ENCODE results near the gene ARF1. TPM values are rescaled to one million over a fixed set of nuclear protein-coding genes. Genes with fewer than 3 reads are reported as not detected.

The ARF1 gene
- total and polyA plus RNA-seq, 5 experiments from 2014 or later = 201 to 385 (median 332) TPM

- no peak overlapping the region for H3K4me3 Mint-ChIP-seq
- POLR2A ChIA-PET = interaction anchor here (0.5 kb wide), 1 partner anchor 30 kb away, joined by 3 read pairs; no protein-coding TSS in a partner anchor
These were observed 40.5 kb downstream of the ARF1 start for GRCh38 chr1:228122921-228123441.

GRCh38 chr1:228123505-228123904, 41.0 kb downstream of the ARF1 start:
- no peak for ATAC-seq
- POLR2A ChIA-PET = no interaction called here
- no peak overlapping the region for H3K27ac Mint-ChIP-seq
- H3K27me3 Mint-ChIP-seq = peaks cover 5 to 17% (median 7%) of the 10 kb centered on the region in 5 donors
- H3K4me1 Mint-ChIP-seq = peaks cover 0 to 7% (median 2%) of the 10 kb centered on the region in 4 donors
- H3K4me3 Mint-ChIP-seq = no peak overlapping the region
- H3K9me3 Mint-ChIP-seq = no peaks in the 10 kb centered on the region
- DNase-seq = no peak
- no peaks in the 10 kb centered on the region for H3K36me3 Mint-ChIP-seq

More at GRCh38 chr1:228122921-228123441, 40.5 kb downstream of the ARF1 start:
- no peak for ATAC-seq
- peaks cover 0 to 7% (median 2%) of the 10 kb centered on the region in 4 donors for H3K4me1 Mint-ChIP-seq
- DNase-seq = no peak
- H3K36me3 Mint-ChIP-seq = peaks cover 0 to 1% (median 0%) of the 10 kb centered on the region in 3 donors
- H3K27me3 Mint-ChIP-seq = peaks cover 3 to 12% (median 5%) of the 10 kb centered on the region in 5 donors
- no peaks in the 10 kb centered on the region for H3K9me3 Mint-ChIP-seq
- peak overlapping the region in 1 of 10 donors; percentile 3 for H3K27ac Mint-ChIP-seq

GRCh38 chr1:228125185-228125584, 42.7 kb downstream of the ARF1 start:
- peaks cover 5 to 24% (median 7%) of the 10 kb centered on the region in 5 donors for H3K27me3 Mint-ChIP-seq
- no peak for ATAC-seq

GRCh38 chr1:228131766-228132165, 49.3 kb downstream of the ARF1 start:
- DNase-seq = no peak
- peaks cover 0 to 16% (median 2%) of the 10 kb centered on the region in 4 donors for H3K4me1 Mint-ChIP-seq
- H3K4me3 Mint-ChIP-seq = no peak overlapping the region
- no peak overlapping the region for H3K27ac Mint-ChIP-seq
- H3K27me3 Mint-ChIP-seq = peaks cover 5 to 24% (median 10%) of the 10 kb centered on the region in 5 donors
- POLR2A ChIA-PET = interaction anchor here (1.5 to 2.2 kb wide), 2 partner anchors 31 to 35 kb away, joined by 3 to 16 read pairs; no protein-coding TSS in a partner anchor
- no peaks in the 10 kb centered on the region for H3K9me3 Mint-ChIP-seq
- no peaks in the 10 kb centered on the region for H3K36me3 Mint-ChIP-seq
- ATAC-seq = no peak

More at GRCh38 chr1:228125185-228125584, 42.7 kb downstream of the ARF1 start:
- Mint-ChIP-seq H3K36me3 (no peaks in the 10 kb centered on the region), H3K27ac (peak overlapping the region in 1 of 10 donors; percentile 12), H3K4me1 (peaks cover 0 to 7% (median 1%) of the 10 kb centered on the region in 4 donors), H3K4me3 (no peak overlapping the region), H3K9me3 (no peaks in the 10 kb centered on the region)
- no peak for DNase-seq
- POLR2A ChIA-PET = interaction anchor here (1.1 kb wide), 1 partner anchor 16 kb away, joined by 3 read pairs; no protein-coding TSS in a partner anchor

DNA sequence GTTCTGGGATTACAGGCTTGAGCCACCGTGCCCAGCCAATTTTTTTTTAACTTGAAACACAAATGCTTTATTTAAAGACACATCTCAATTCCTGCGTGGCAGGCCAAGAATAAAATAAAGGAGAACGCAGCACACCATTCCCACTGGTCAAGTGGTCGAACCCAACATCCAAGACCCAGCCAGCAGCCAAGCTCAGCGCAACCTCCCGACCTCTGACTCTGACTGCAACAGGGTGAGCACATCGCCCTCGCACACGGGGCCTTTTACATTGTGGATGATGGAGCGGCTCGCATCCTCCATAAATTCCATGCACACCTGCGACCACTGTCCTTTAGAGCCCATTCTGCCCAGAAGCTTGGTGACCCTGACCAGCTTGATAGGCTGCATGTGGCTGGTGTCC, 52.1 kb downstream of the ARF1 start:
- Mint-ChIP-seq H3K27ac (peak overlapping the region in 1 of 10 donors; percentile 20), H3K4me3 (no peak overlapping the region), H3K36me3 (no peaks in the 10 kb centered on the region), H3K4me1 (peaks cover 0 to 33% (median 10%) of the 10 kb centered on the region in 4 donors), H3K27me3 (peaks cover 0 to 5% (median 2%) of the 10 kb centered on the region in 5 donors), H3K9me3 (no peaks in the 10 kb centered on the region)
- no peak for ATAC-seq
- DNase-seq = no peak
- POLR2A ChIA-PET = interaction anchor here (1.4 kb wide), 1 partner anchor 32 kb away, joined by 6 read pairs; no protein-coding TSS in a partner anchor

- Mint-ChIP-seq H3K4me3 (no peak overlapping the region), H3K9me3 (no peaks in the 10 kb centered on the region), H3K27ac (peak overlapping the region in 8 of 10 donors; percentile 12 to 87 (median 74)), H3K4me1 (peaks cover 0 to 42% (median 14%) of the 10 kb centered on the region in 4 donors), H3K27me3 (no peaks in the 10 kb centered on the region), H3K36me3 (no peaks in the 10 kb centered on the region)
- ATAC-seq (no peak), DNase-seq (peak in 1 of 10 donors; percentile 32)
- POLR2A ChIA-PET = interaction anchor here (0.9 to 9.0 kb wide), 3 partner anchors 16 to 30 kb away, joined by 3 to 128 read pairs (median 8); partner anchors contain the start of gene IBA57
These were observed 54.4 kb downstream of the ARF1 start for GRCh38 chr1:228136901-228137300.

- ATAC-seq = peak in 1 of 2 donors; percentile 0
These were observed 57.0 kb downstream of the ARF1 start for GRCh38 chr1:228139406-228139930.

DNA sequence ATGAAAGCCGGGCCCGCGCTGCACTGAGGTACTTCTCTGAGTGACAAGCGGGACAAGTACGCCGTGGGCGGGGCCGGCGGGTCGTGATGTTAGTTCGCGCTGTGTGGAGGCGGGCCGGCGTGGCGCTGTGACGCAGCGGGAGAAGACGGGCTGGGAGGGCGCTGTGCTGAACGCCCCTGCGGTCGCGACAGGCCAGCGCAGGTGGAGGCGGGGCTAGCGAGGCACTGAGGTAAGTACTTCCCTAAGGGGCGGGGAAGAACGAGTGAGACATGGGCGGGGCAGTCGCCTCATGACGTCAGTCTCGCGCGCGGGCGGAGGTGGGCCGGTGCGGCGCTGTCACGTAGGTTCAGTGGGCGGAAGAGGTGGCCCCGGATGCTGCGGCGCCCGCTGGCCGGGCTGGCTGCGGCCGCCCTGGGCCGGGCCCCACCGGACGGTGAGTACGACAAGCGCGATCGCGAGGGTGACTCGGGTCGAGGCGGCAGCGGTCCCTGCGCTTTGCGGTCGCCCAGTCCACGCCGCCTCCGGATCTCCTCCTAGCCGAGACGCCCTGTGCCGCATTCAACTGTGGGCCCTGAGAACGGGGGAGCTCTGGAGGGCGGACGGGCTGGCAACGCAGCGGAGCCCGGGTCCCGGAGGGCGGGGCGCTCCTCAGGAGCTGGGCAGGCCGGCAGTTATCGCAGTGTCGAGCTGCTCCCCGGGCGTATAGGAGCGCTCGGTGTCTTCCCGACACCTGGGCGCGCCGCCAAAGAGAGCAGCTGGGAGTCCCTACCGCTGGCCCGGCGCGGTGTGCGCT, 57.6 kb downstream of the ARF1 start, which contains the start of gene GUK1:
Gene GUK1, plus strand, starts transcription at position 349 of the 793 bp plus-strand sequence. Its CDS starts 24 bp downstream, at position 373.
- Mint-ChIP-seq H3K27me3 (no peaks in the 10 kb centered on the region), H3K4me1 (peaks cover 10 to 66% (median 43%) of the 10 kb centered on the region in 4 donors), H3K4me3 (peak within 1 kb of the TSS; percentile 83 to 99 (median 96)), H3K9me3 (no peaks in the 10 kb centered on the region), H3K36me3 (no peaks in the 10 kb centered on the region), H3K27ac (peak within 1 kb of the TSS; percentile 96 to 100 (median 100))
- ATAC-seq (peak; percentile 84), DNase-seq (peak; percentile 99 to 100 (median 100))
- POLR2A ChIA-PET = interaction anchor here (0.7 to 9.0 kb wide), 16 partner anchors 9 to 346 kb away, joined by 3 to 128 read pairs (median 4); partner anchors contain the start of genes ARF1, IBA57, MRPL55 and RNF187

More at GRCh38 chr1:228139406-228139930, 57.0 kb downstream of the ARF1 start:
- no peak for DNase-seq
- H3K36me3 Mint-ChIP-seq = no peaks in the 10 kb centered on the region
- no peaks in the 10 kb centered on the region for H3K27me3 Mint-ChIP-seq
- peaks cover 10 to 66% (median 40%) of the 10 kb centered on the region in 4 donors for H3K4me1 Mint-ChIP-seq
- H3K9me3 Mint-ChIP-seq = no peaks in the 10 kb centered on the region
- POLR2A ChIA-PET = interaction anchor here (1.1 to 9.0 kb wide), 7 partner anchors 12 to 347 kb away, joined by 3 to 128 read pairs (median 8); partner anchors contain the start of genes ARF1, IBA57, MRPL55 and RNF187
- H3K4me3 Mint-ChIP-seq = peak overlapping the region; percentile 83 to 99 (median 96)
- peak overlapping the region; percentile 96 to 100 (median 100) for H3K27ac Mint-ChIP-seq

GRCh38 chr1:228140724-228141225, 58.3 kb downstream of the ARF1 start:
- POLR2A ChIA-PET = interaction anchor here (0.7 to 9.0 kb wide), 15 partner anchors 10 to 346 kb away, joined by 3 to 128 read pairs (median 5); partner anchors contain the start of genes IBA57, MRPL55, RNF187 and TRIM11
- peaks cover 10 to 66% (median 44%) of the 10 kb centered on the region in 4 donors for H3K4me1 Mint-ChIP-seq
- H3K4me3 Mint-ChIP-seq = peak overlapping the region; percentile 83 to 99 (median 96)
- DNase-seq (peak in 1 of 10 donors; percentile 21), ATAC-seq (no peak)
- H3K9me3 Mint-ChIP-seq = no peaks in the 10 kb centered on the region
- H3K27me3 Mint-ChIP-seq = no peaks in the 10 kb centered on the region
- no peaks in the 10 kb centered on the region for H3K36me3 Mint-ChIP-seq
- H3K27ac Mint-ChIP-seq = peak overlapping the region; percentile 90 to 100 (median 100)

GRCh38 chr1:228141226-228142044, 58.9 kb downstream of the ARF1 start:
- peaks cover 10 to 59% (median 46%) of the 10 kb centered on the region in 4 donors for H3K4me1 Mint-ChIP-seq
- H3K36me3 Mint-ChIP-seq = no peaks in the 10 kb centered on the region
- H3K27me3 Mint-ChIP-seq = no peaks in the 10 kb centered on the region
- POLR2A ChIA-PET = interaction anchor here (1.2 to 9.0 kb wide), 5 partner anchors 12 to 134 kb away, joined by 3 to 128 read pairs (median 11); partner anchors contain the start of gene IBA57
- H3K9me3 Mint-ChIP-seq = no peaks in the 10 kb centered on the region
- peak overlapping the region; percentile 90 to 100 (median 100) for H3K27ac Mint-ChIP-seq
- ATAC-seq (no peak), DNase-seq (peak in 3 of 10 donors; percentile 31 to 62 (median 33))
- peak overlapping the region; percentile 83 to 99 (median 96) for H3K4me3 Mint-ChIP-seq

DNA sequence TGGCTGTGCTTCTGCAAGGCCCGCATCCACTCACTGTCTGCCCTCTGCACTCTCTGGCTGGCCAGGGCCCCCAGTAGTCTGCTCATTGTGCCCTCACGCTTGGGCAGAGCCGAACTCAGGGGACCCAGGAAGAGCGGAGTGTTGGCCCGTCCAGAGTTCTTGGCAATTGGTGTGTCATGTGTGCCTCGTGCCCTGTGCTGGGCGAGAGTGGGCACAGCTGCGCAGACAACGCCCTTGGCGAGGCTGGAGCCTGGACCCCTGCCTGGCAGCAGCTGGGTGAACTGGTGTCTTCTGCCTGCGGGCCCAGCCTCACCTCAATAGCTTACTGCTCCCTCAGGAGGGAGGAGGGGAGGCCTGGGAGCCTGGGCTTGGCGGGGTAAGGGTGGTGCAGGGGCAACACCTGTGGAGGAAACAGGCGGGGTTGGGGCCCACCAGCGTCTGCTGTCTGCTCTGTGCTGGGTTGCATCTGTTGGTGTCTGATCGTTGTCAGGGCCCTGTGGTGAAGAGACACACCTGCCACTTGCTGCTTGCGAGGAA, 59.7 kb downstream of the ARF1 start:
- DNase-seq = peak in 5 of 10 donors; percentile 28 to 69 (median 47)
- POLR2A ChIA-PET = interaction anchor here (0.7 to 9.0 kb wide), 4 partner anchors 11 to 23 kb away, joined by 3 to 128 read pairs (median 30); partner anchors contain the start of gene IBA57

More for the DNA sequence above, 59.7 kb downstream of the ARF1 start:
- peak overlapping the region; percentile 55 to 100 (median 100) for H3K27ac Mint-ChIP-seq
- peak overlapping the region; percentile 83 to 99 (median 96) for H3K4me3 Mint-ChIP-seq
- no peaks in the 10 kb centered on the region for H3K9me3 Mint-ChIP-seq
- peaks cover 10 to 52% (median 42%) of the 10 kb centered on the region in 4 donors for H3K4me1 Mint-ChIP-seq
- ATAC-seq = no peak
- no peaks in the 10 kb centered on the region for H3K36me3 Mint-ChIP-seq
- no peaks in the 10 kb centered on the region for H3K27me3 Mint-ChIP-seq
